HG02571 (cell line): Measurements from ENCODE around the gene DLG2.
A peak's percentile ranks its signal among the peaks of the same experiment; 100 is the strongest.
"Not testable (repeated sequence)": the region's sequence is repeated elsewhere in the genome, so short reads cannot be mapped to it uniquely, and the experiment has no call there.

Experiments used
- ATAC-seq: cut with Tn5 transposase; IDR thresholded peaks from one replicate; pipeline ENCODE4 v1.9.1; 2021; ENCODE audit warnings: mild to moderate bottlenecking, moderate library complexity; ENCODE audit not compliant: unreplicated experiment

Gene DLG2

DNA sequence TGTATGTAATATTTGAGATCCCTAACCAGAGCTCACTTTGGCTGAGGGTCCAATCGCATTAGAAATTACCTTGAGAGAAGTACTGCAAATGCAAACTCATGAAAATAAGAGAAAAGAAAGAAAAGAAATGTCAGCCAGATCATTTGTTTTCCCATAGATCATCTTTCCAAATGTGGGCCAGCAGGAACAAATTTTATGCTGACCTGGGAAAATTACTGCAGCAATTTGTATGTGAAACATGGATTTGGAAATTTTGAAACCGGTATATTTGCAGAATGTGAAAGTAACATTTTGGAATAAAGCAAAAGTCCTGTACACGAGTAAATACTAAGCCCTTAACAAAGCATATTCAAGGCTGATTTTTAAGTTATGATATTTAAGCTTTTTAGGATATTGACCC is 1282.1 kb downstream of the DLG2 start:
- no peak for ATAC-seq

DNA sequence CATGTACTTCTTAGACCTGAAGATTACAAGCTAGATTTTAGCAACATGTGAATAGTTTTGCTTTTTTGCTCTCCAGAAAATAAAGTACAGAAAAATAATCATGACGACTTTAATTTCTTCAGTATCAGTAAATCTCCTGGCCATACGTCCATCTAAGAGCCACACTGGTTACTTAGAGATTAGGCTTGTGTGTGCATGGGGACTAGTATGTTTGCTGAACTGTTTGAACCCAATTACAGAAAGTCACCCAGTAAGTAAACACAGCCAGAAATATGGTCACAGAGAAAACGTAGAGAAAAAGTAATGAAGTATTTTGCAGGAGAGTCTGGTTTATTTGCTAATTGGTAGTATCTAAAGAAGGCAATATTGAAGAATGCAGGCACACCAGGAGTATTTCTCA is 1287.3 kb downstream of the DLG2 start:
- ATAC-seq = no peak

DNA sequence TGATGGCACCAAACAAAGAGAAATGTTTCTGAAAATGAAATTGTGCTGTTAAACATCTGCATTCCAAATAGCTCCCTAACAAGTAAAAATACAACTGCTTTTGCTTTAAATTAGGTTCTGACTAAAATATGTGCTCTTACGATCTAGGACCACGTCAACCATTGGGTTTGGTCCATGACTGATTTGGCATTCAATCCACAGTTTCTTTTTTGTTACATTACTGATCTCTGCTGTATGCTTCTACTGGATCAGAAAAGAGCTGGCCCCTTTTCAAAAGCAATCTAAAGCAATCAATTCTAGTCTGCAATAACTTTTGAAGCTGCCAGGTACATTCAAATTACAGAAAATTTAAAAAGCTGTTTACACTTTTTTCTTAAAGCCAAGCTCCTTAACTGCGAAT is 1293.9 kb downstream of the DLG2 start:
- no peak for ATAC-seq

GRCh38 chr11:84322211-84322610 is 1304.9 kb downstream of the DLG2 start:
- no peak for ATAC-seq

DNA sequence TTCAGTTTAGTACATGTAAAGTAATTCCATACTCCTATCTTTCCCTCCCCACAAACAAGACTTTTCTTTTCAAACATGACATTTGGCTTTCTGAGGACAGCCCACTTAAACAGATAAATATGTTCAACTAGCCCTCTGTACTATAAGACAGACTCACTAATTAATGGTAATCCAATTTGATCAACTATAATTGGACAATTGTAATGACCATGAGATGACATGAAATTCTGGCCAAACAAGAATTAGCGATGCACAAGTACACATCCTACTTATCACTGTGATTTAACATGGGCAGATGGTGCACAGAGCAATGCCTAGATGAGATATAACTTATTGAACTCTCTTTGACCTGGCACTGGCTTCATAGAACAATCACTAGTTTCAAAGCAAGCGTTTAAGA is 1307.3 kb downstream of the DLG2 start:
- no peak for ATAC-seq

- ATAC-seq = no peak
These were observed 1310.1 kb downstream of the DLG2 start for GRCh38 chr11:84316866-84317555.

DNA sequence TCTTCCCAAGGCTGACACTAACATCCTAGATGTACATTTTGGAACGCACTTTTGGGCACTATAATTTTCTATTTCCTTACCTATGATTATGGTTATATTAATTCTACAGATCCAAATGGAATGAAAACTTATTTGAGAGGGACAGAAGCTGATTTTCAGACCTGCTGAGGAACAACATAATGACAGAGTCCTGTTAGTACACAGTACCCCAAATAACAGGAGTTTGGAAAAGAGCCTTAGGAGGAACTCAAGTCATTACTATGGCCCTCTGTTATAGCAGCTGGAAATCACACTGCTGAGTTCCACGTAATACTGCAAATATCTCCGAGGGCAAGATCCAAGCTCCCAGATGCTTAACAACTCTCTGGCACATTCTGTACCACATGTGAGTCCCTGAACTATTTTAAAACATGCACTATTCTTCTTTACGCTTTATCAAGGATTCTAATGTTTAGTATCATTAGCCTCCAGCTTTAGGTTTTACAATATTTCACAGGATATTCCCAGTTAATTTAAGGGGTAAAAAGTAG is 1313.2 kb downstream of the DLG2 start:
- no peak for ATAC-seq

DNA sequence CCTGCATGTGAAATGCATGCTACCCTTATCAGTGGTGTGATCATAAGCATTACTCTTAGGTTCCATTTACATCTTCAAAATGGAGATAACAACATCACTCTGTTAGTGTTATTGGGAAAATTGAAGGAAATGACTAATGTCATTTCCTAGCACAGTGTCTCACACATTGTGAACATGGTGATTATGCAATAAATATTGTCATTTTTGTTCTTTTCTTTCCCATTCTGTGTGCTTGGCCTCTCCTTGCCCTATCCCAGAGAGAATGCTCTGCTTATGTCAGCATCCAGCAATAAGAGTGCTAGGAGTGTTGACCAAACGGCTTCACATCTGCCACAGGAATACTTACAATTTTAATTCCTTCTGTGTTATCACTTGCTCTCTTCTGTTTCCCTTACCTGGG is 1316.9 kb downstream of the DLG2 start:
- ATAC-seq = no peak

DNA sequence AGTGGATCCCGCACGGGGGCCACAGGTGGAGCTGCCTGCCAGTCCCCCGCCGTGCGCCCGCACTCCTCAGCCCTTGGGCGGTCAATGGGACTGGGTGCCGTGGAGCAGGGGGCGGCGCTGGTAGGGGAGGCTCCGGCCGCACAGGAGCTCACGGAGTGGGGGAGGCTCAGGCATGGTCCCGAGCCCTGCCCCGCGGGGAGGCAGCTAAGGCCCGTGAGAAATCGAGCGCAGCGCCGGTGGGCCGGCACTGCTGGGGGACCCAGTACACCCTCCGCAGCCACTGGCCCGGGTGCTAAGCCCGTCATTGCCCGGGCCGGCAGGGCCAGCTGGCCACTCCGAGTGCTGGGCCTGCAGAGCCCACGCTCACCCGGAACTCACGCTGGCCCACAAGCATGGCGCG is 1318.7 kb downstream of the DLG2 start:
- ATAC-seq = not testable (repeated sequence)

GRCh38 chr11:84300092-84300491 is 1327.1 kb downstream of the DLG2 start:
- no peak for ATAC-seq

DNA sequence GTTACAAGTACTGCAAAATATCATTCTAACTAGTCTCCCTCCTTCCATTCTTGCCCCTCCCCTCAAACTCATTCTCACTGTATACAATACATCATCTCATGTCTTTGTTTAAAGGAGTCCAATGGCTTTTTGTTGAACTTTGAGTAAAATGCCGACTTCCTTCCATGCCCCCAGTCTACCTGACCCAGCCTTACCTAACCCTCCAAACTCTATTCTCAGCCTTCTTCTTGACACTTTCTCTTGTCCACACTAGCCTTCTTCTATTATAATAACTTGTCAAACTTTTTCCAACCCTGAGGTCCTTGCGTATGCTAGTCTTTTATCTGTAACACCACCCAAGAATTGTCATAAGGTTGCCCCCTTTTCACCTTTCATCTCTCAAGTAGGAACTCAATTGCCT is 1329.6 kb downstream of the DLG2 start:
- no peak for ATAC-seq

DNA sequence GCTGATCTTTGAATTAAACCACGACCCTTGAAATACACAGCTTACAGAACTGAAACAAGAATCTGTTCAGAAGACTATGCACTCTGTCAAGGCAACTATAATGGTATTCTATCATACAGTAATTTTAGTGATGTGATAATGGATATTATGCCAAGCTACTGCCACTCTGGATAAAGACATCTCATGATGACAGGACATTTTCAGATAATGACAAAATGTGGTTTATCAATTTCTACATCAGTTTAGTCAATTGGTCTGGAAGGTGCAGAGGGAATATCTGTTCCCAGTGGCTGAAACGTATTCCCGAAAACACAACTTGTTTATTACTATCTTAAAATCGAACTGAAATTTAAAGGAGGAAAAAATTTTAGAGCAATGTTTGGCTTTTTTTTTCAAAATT is 1331.3 kb downstream of the DLG2 start:
- no peak for ATAC-seq

- no peak for ATAC-seq
These were observed 1334.2 kb downstream of the DLG2 start for GRCh38 chr11:84292955-84293354.

DNA sequence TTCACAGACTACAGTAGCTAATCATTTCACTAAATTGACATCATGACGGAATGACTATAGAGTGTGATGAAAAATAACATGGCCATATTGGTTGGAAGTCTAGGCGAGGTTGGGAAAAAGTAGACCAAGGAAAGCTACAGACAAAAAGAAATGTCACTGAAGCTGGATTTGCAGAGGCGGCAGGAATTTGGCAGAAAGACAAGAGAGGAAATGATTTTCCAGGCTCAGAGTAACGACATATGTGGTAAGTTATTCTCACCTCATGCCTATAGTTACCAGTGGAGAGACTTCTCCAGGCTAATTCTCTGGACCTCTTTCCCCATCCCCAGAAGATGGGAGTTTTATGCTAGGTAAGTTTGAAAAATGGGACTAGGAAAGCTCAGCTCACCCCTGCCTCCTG is 1335.1 kb downstream of the DLG2 start:
- ATAC-seq = no peak

DNA sequence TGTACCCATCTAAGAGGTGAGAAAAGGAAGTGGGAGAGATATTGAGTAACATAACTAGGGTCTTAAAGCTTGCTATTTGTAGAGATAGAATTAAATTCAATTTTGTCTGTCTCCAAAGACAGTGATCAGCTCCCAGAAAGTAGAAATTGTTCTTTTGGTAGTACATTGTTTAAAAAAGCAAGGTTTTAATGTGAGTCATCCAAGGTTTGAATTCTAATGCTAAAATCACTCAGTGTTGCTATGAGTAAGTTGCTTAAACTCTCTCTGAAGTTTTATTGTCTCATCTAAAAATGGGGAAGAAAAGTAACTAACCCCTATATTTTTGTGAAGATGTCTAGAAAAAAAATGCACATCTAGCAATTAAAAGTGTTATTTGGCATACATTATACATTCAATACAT is 1336.5 kb downstream of the DLG2 start:
- no peak for ATAC-seq

- ATAC-seq = peak; percentile 96
These were observed 1337.7 kb downstream of the DLG2 start for GRCh38 chr11:84289381-84289906.

DNA sequence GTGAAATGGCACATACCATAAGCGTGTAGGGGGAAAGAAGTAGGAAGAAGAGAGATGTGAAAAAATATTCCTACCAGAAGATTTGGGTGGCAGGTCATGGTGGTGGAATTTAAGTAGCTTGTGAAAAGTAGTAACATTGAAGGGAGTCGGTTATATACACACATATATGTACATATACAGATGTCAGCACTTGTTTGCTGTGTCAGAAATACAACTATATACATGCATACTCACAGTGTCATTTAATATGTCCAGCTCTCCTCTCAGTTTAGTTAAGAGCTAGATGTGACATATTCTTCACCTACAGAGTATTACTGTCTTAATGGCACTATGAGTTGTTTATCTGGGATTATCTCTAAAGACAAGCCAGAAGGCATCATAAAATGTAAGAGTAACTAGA is 1353.6 kb downstream of the DLG2 start:
- ATAC-seq = no peak

DNA sequence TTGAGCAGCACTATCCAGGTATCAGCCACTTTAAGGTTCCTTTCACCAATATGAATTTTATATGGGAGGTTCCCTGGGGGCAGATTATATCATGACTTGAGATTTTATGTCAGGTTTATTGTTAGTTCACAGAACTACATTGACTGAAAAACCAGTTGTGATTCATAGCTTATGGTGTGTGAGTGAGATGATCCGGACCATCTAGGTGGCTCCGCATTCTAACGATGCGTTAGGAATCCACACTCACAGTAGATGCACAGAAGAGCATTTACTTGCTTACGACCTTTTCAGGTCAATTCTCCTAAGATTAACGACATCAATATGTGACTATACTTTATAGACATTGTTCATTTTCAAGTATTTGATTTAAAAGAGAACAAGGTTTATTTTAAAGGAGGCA is 1356.7 kb downstream of the DLG2 start:
- no peak for ATAC-seq

GRCh38 chr11:84264066-84264465 is 1363.1 kb downstream of the DLG2 start:
- no peak for ATAC-seq

DNA sequence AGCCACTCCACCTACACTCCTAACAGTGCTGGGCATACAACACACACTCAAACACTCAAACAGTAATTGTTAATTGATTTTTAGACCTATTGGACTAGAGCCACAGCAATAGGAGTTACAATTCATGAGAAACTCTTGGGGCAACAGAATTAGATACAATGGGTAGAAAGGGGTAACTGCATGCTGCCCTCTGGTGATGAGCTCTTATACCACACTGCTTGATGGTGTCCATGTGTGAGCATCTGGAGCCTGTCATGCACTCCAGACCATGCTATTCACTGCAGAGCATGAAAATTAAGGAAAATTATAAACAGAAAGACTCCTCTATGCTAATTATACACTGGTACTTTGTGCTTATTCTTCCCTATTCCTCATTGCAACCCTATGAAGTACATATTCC is 1365.4 kb downstream of the DLG2 start:
- no peak for ATAC-seq

GRCh38 chr11:84260862-84261261 is 1366.3 kb downstream of the DLG2 start:
- ATAC-seq = no peak

GRCh38 chr11:84256618-84257017 is 1370.5 kb downstream of the DLG2 start:
- ATAC-seq = no peak

DNA sequence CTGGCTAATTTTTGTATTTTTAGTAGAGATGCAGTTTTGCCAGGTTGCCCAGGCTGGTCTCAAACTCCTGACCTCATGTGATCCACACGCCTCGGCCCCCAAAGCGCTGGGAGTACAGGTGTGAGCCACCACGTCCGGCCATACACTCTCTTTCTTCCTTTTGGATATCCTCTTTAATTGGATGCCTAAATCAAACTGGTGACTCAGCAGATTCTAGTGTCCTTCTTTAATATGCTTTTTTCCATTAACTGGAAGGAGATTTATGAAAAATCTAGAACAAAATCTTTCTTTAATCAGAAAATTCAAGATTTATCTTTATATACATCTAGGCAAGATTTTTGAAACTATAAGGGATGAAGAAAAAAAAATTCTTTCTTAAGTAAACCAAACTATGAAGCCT is 1371.7 kb downstream of the DLG2 start:
- ATAC-seq = no peak
